Measurements from ENCODE around the gene PARPBP. TPM values are rescaled to one million over a fixed set of nuclear protein-coding genes. Genes with fewer than 3 reads are reported as not detected.

Gene PARPBP
- total RNA-seq, 1 experiment from 2014 or later, result 23.0 TPM

GRCh38 chr12:102106905-102107304 is 13.1 kb upstream of the PARPBP start:
- no peak for TF ChIP-seq EZH2phosphoT487 (IDR thresholded peaks at IDR 0.05; ENCODE audit: borderline replicate concordance, low read length)
- no peak for TF ChIP-seq EZH2 (IDR thresholded peaks at IDR 0.05; ENCODE audit: low read length, unreplicated experiment)
- TF ChIP-seq CTCF (conservative IDR thresholded peaks at IDR 0.05; ENCODE audit: low read depth, low read length), result no peak
- no TSS peak for BruUV-seq (replicated peaks)
- CTCF ChIA-PET, result no interaction called here
- Histone ChIP-seq H3K4me2 (ENCODE audit: low read length) (no peak overlapping the region), H3K4me1 (ENCODE audit: insufficient read depth, low read length) (no peaks in the 10 kb centered on the region), H3K79me2 (ENCODE audit: low read length) (no peaks in the 10 kb centered on the region), H3K9me2 (replicated peaks; ENCODE audit: low read length) (no peaks in the 10 kb centered on the region), H3K9ac (ENCODE audit: low read length) (no peak overlapping the region), H4K20me1 (ENCODE audit: low read length) (no peaks in the 10 kb centered on the region), H2AFZ (ENCODE audit: low read length) (no peak overlapping the region), H3K4me3 (ENCODE audit: low read length) (no peak overlapping the region), H3K9me3 (ENCODE audit: low read length) (no peaks in the 10 kb centered on the region), H3K27ac (ENCODE audit: low read length) (no peak overlapping the region), H3K27me3 (ENCODE audit: low read length) (no peaks in the 10 kb centered on the region), H3F3A (ENCODE audit: low read length, unreplicated experiment) (no peaks in the 10 kb centered on the region), H3K36me3 (ENCODE audit: low read depth, low read length) (peaks cover 81% of the 10 kb centered on the region)
- ATAC-seq (no peak), DNase-seq (no peak)
- POLR2A ChIA-PET (ENCODE audit: unreplicated experiment), result no interaction called here
- intact Hi-C loops (cut with micrococcal nuclease), result no loop called here

- H3F3A ChIP-seq (ENCODE audit: low read length, unreplicated experiment), result no peaks in the 10 kb centered on the region
- no peaks in the 10 kb centered on the region for H3K9me3 ChIP-seq (ENCODE audit: low read length)
- H3K4me1 ChIP-seq (ENCODE audit: insufficient read depth, low read length), result no peaks in the 10 kb centered on the region
- DNase-seq (no peak), ATAC-seq (no peak)
- H3K9ac ChIP-seq (ENCODE audit: low read length), result no peak overlapping the region
- H3K4me3 ChIP-seq (ENCODE audit: low read length), result no peak overlapping the region
- no peak for TF ChIP-seq EZH2phosphoT487 (IDR thresholded peaks at IDR 0.05; ENCODE audit: borderline replicate concordance, low read length)
- TF ChIP-seq CTCF (conservative IDR thresholded peaks at IDR 0.05; ENCODE audit: low read depth, low read length), result no peak
- TF ChIP-seq EZH2 (IDR thresholded peaks at IDR 0.05; ENCODE audit: low read length, unreplicated experiment), result no peak
- CTCF ChIA-PET, result no interaction called here
- H3K36me3 ChIP-seq (ENCODE audit: low read depth, low read length), result peaks cover 89% of the 10 kb centered on the region
- no peaks in the 10 kb centered on the region for H3K9me2 ChIP-seq (replicated peaks; ENCODE audit: low read length)
- H3K27ac ChIP-seq (ENCODE audit: low read length), result no peak overlapping the region
- POLR2A ChIA-PET (ENCODE audit: unreplicated experiment), result no interaction called here
- no peaks in the 10 kb centered on the region for H3K79me2 ChIP-seq (ENCODE audit: low read length)
- H2AFZ ChIP-seq (ENCODE audit: low read length), result no peak overlapping the region
- intact Hi-C loops (cut with micrococcal nuclease), result no loop called here
- no TSS peak for BruUV-seq (replicated peaks)
- no peaks in the 10 kb centered on the region for H3K27me3 ChIP-seq (ENCODE audit: low read length)
- H3K4me2 ChIP-seq (ENCODE audit: low read length), result no peak overlapping the region
- H4K20me1 ChIP-seq (ENCODE audit: low read length), result no peaks in the 10 kb centered on the region
Measured at GRCh38 chr12:102107970-102108369, 12.0 kb upstream of the PARPBP start.

- no peak overlapping the region for H2AFZ ChIP-seq (ENCODE audit: low read length)
- H3K9ac ChIP-seq (ENCODE audit: low read length), result no peak overlapping the region
- H3K27me3 ChIP-seq (ENCODE audit: low read length), result no peaks in the 10 kb centered on the region
- no peaks in the 10 kb centered on the region for H4K20me1 ChIP-seq (ENCODE audit: low read length)
- TF ChIP-seq EZH2phosphoT487 (IDR thresholded peaks at IDR 0.05; ENCODE audit: borderline replicate concordance, low read length), result no peak
- TF ChIP-seq EZH2 (IDR thresholded peaks at IDR 0.05; ENCODE audit: low read length, unreplicated experiment), result no peak
- H3K4me2 ChIP-seq (ENCODE audit: low read length), result no peak overlapping the region
- no peaks in the 10 kb centered on the region for H3K9me2 ChIP-seq (replicated peaks; ENCODE audit: low read length)
- CTCF ChIA-PET, result no interaction called here
- H3K4me1 ChIP-seq (ENCODE audit: insufficient read depth, low read length), result no peaks in the 10 kb centered on the region
- no peaks in the 10 kb centered on the region for H3K9me3 ChIP-seq (ENCODE audit: low read length)
- intact Hi-C loops (cut with micrococcal nuclease), result no loop called here
- no peak overlapping the region for H3K27ac ChIP-seq (ENCODE audit: low read length)
- no peaks in the 10 kb centered on the region for H3F3A ChIP-seq (ENCODE audit: low read length, unreplicated experiment)
- no TSS peak for BruUV-seq (replicated peaks)
- no peak for ATAC-seq
- no peak for DNase-seq
- peaks cover 72% of the 10 kb centered on the region for H3K36me3 ChIP-seq (ENCODE audit: low read depth, low read length)
- H3K79me2 ChIP-seq (ENCODE audit: low read length), result no peaks in the 10 kb centered on the region
- H3K4me3 ChIP-seq (ENCODE audit: low read length), result no peak overlapping the region
- POLR2A ChIA-PET (ENCODE audit: unreplicated experiment), result no interaction called here
Measured at GRCh38 chr12:102110782-102111181, 9.2 kb upstream of the PARPBP start.
